ENCODE results near the gene OBP2B. TPM values are rescaled to one million over a fixed set of nuclear protein-coding genes. Genes with fewer than 3 reads are reported as not detected.

The OBP2B gene
- total RNA-seq, 1 donor, result not detected

DNA sequence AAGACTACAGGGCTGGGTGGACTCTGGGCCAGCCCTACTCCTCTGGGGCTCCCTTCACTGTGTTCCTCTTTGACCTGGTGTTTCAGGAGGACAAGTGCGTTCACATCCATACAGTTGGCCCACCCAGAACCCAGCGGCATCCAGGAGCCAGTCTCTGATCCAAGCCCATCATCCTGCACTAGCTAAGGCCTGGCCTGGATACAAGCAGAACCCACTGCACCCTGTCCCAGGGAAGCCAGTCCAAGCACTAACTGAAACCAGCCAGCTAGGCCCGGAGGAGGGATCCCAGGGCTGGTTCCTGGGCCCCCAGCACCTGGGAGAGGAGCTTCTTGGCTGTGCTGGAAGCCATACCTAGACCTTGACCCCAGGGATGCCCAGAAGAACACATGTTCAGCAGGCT, 41.3 kb downstream of the OBP2B start:
- no peak overlapping the region for H3K4me3 ChIP-seq (ENCODE audit: low read depth, low read length)
- DNase-seq (ENCODE audit: low read depth), result no peak
- TF ChIP-seq, protein P1, sequence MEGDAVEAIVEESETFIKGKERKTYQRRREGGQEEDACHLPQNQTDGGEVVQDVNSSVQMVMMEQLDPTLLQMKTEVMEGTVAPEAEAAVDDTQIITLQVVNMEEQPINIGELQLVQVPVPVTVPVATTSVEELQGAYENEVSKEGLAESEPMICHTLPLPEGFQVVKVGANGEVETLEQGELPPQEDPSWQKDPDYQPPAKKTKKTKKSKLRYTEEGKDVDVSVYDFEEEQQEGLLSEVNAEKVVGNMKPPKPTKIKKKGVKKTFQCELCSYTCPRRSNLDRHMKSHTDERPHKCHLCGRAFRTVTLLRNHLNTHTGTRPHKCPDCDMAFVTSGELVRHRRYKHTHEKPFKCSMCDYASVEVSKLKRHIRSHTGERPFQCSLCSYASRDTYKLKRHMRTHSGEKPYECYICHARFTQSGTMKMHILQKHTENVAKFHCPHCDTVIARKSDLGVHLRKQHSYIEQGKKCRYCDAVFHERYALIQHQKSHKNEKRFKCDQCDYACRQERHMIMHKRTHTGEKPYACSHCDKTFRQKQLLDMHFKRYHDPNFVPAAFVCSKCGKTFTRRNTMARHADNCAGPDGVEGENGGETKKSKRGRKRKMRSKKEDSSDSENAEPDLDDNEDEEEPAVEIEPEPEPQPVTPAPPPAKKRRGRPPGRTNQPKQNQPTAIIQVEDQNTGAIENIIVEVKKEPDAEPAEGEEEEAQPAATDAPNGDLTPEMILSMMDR (IDR thresholded peaks at IDR 0.05; ENCODE audit: insufficient read depth, low read depth, low read length), result no peak

DNA sequence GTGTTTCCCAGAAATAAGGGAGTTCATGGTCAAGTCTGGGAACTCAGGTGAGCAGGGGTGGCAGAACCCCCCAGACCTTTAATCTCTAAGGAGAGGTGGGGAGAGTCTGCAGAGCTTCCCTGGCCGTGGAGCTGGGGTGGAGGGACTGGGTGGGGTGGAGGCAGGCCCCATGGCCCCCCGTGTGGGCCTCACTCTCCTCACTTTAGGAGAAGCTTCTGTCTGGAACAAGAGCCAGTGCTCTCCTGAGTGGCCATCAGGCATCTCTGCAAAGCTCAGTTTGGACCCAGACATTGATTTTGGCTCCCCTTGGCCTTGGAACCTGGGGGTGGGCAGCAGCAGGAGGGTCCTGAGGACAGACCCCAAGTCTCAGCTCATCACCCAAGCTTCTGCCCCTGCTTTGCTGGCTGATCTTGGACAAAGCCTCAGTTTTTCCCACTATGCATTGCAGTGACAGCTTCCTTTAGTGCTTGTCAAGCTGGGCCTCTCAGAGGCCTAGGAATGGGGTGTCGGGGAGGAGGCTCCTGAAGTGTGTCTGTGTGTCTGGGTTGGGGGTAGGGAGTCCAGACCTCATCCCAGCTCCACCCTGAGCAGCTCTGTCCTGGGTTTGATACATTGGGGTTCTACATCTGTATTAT, 41.8 kb downstream of the OBP2B start:
- TF ChIP-seq, protein P1 (IDR thresholded peaks at IDR 0.05; ENCODE audit: insufficient read depth, low read depth, low read length), result no peak
- DNase-seq (ENCODE audit: low read depth), result no peak
- H3K4me3 ChIP-seq (ENCODE audit: low read depth, low read length), result no peak overlapping the region

DNA sequence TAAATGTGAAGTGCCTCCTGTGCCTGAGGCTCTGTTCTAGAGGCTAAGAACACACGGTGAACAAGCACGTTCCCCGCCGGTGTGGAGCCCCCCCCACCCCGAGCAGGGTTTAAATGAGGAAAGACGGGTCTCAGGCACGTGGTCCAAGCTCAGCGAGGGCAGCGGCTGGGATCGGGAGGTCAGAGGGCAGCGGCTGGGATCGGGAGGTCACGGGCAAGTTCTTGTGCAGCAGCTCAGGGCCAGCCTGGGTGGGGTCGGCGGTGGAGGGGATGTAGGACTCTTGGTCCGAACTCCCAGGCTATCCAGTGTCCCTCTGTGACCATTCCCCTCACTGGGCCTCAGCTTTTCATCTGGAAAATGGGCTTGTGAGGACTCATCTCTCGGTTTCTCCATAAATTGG, 42.7 kb downstream of the OBP2B start:
- TF ChIP-seq, protein P1 (IDR thresholded peaks at IDR 0.05; ENCODE audit: insufficient read depth, low read depth, low read length), result no peak
- no peak for DNase-seq (ENCODE audit: low read depth)
- H3K4me3 ChIP-seq (ENCODE audit: low read depth, low read length), result no peak overlapping the region

DNA sequence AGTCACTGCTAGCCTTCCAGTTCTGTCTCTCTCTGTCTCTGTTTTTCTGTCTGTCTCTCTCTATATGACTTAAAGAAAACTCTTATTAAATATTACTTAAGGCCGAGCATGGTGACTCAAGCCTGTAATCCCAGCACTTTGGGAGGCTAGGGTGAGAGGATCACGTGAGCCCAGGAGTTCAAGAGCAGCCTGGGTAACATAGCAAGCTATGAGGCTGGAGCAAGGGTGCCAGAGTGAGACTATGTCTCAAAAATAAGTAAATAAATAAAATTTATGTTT, 43.7 kb downstream of the OBP2B start:
- no peak overlapping the region for H3K4me3 ChIP-seq (ENCODE audit: low read depth, low read length)
- TF ChIP-seq, protein P1 (IDR thresholded peaks at IDR 0.05; ENCODE audit: insufficient read depth, low read depth, low read length), result no peak
- DNase-seq (ENCODE audit: low read depth), result no peak

DNA sequence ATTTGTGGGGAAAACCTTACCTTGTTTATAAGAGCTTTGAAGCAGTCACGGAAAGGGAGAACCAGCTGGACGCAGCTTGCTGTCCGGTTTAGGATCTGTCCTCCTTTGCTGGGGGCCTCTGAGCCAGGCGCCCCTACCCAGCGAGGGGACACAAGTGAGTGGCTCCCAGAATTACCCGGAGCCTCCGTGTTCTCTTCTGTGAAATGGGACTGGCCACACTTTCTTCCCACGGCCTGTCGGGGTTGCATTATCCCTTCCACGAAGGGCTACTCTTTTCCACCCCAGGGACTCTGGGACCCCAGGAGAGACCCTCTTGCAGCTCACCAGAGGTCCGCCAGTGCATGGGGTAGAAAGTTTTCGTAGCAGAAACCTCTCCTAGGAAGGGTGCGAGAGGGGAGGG, 44.9 kb downstream of the OBP2B start:
- DNase-seq (ENCODE audit: low read depth), result no peak
- TF ChIP-seq, protein P1 (IDR thresholded peaks at IDR 0.05; ENCODE audit: insufficient read depth, low read depth, low read length), result no peak
- peak overlapping the region; percentile 71 for H3K4me3 ChIP-seq (ENCODE audit: low read depth, low read length)

DNA sequence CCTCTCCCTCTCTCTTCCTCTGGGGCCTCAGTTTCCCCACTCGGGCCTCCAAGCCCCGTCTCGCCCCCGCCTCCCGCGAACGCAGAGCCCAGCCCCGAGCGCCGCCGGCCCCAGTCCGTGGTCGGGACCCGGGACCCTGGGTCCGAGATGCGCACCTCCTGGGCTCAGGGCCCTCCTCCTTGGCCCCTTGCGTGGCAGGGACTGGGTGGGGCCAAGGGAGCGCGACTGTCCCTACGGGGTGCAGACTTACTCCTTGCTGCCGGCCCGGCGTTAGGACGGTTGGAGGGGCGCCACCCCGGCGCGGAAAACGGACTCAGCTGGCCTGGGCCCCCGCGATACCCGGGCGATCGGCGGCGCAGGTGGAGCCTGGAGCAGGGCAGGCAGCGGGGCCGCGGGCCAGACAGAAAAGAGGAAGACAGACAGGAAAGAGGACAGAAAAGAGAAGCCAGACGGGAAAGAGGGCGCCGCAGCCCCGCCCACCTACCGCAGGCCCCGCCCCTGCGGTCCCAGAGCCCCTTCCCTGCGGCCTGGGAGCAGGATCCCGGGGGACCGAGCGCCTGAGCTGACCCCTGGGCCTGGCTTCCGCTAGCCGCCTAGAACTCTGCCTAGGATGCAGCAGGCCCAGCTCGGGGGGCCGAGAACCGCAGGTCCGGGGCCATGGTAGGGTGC, 45.4 kb downstream of the OBP2B start, which contains the start of gene GBGT1:
Gene GBGT1 (minus strand): TSS at position 411 of the 669 bp plus-strand sequence. CDS start 1,502 bp downstream, outside the sequence.
- peak within 1 kb of the TSS; percentile 71 for H3K4me3 ChIP-seq (ENCODE audit: low read depth, low read length)
- peak; percentile 44 for DNase-seq (ENCODE audit: low read depth)
- TF ChIP-seq, protein P1 (IDR thresholded peaks at IDR 0.05; ENCODE audit: insufficient read depth, low read depth, low read length), result no peak
